HG02884 (cell line): ENCODE measurements around the gene CXCR2.
"Not testable (repeated sequence)": the region's sequence is repeated elsewhere in the genome, so short reads cannot be mapped to it uniquely, and the experiment has no call there.

Source experiments
- ATAC-seq: cut with Tn5 transposase; IDR thresholded peaks from one replicate; pipeline ENCODE4 v1.9.1; 2021; ENCODE audit warnings: mild to moderate bottlenecking, moderate library complexity; ENCODE audit not compliant: unreplicated experiment

The CXCR2 gene

GRCh38 chr2:218125626-218126080 lies at the start of gene CXCR2:
TSS of gene CXCR2 (plus strand) at chr2:218126028. CDS start at chr2:218134802, 8,774 bp downstream.
- ATAC-seq = no peak

- no peak for ATAC-seq
Observed at GRCh38 chr2:218077464-218078216, 48.2 kb upstream of the CXCR2 start.

GRCh38 chr2:218079943-218080913 lies 45.6 kb upstream of the CXCR2 start:
- ATAC-seq = no peak

GRCh38 chr2:218081063-218081462 lies 44.8 kb upstream of the CXCR2 start:
- peak; percentile 88 for ATAC-seq

GRCh38 chr2:218081695-218082094 lies 44.1 kb upstream of the CXCR2 start:
- ATAC-seq = no peak

GRCh38 chr2:218082586-218083351 lies 43.1 kb upstream of the CXCR2 start:
- ATAC-seq = no peak

GRCh38 chr2:218083352-218083676 lies 42.5 kb upstream of the CXCR2 start:
- no peak for ATAC-seq

GRCh38 chr2:218086478-218086877 lies 39.4 kb upstream of the CXCR2 start:
- ATAC-seq = no peak

GRCh38 chr2:218089259-218089658 lies 36.6 kb upstream of the CXCR2 start:
- no peak for ATAC-seq

- no peak for ATAC-seq
Observed at GRCh38 chr2:218091746-218092145, 34.1 kb upstream of the CXCR2 start.

- ATAC-seq = no peak
Observed at GRCh38 chr2:218093879-218094278, 31.9 kb upstream of the CXCR2 start.

GRCh38 chr2:218095853-218096252 lies 30.0 kb upstream of the CXCR2 start:
- ATAC-seq = no peak

- no peak for ATAC-seq
Observed at GRCh38 chr2:218097975-218098374, 27.9 kb upstream of the CXCR2 start.

GRCh38 chr2:218108834-218109233 lies 17.0 kb upstream of the CXCR2 start:
- not testable (repeated sequence) for ATAC-seq

GRCh38 chr2:218121789-218122188 lies 4.0 kb upstream of the CXCR2 start:
- ATAC-seq = not testable (repeated sequence)

GRCh38 chr2:218122286-218122685 lies 3.5 kb upstream of the CXCR2 start:
- not testable (repeated sequence) for ATAC-seq

GRCh38 chr2:218123986-218124385 lies 1.8 kb upstream of the CXCR2 start:
- no peak for ATAC-seq

- no peak for ATAC-seq
Observed at GRCh38 chr2:218125095-218125494, 733 bp upstream of the CXCR2 start.

GRCh38 chr2:218127929-218128455 lies 2.2 kb downstream of the CXCR2 start:
- ATAC-seq = no peak

- ATAC-seq = no peak
Observed at GRCh38 chr2:218128781-218129457, 3.1 kb downstream of the CXCR2 start.
